ENCODE results near the gene TRIM49C. TPM values are rescaled to one million over a fixed set of nuclear protein-coding genes. Genes with fewer than 3 reads are reported as not detected.
"Not testable (repeated sequence)": the region's sequence is repeated elsewhere in the genome, so short reads cannot be mapped to it uniquely, and the experiment has no call there.

TRIM49C gene
- total RNA-seq: not detected

GRCh38 chr11:90030806-90031205, at the start of gene TRIM49C:
Gene TRIM49C (plus strand): TSS chr11:90031106. CDS start chr11:90035212, 4,106 bp downstream.
- H3K4me3 ChIP-seq; intact Hi-C loops (cut with DNase I); DNase-seq (ENCODE audit: extremely low spot score in 2 of 2): not testable (repeated sequence)

GRCh38 chr11:90024184-90024583, 6.7 kb upstream of the TRIM49C start:
- DNase-seq (ENCODE audit: extremely low spot score in 2 of 2); H3K9me3 ChIP-seq; H3K4me3 ChIP-seq; H3K27me3 ChIP-seq; H3K27ac ChIP-seq; H3K4me1 ChIP-seq; intact Hi-C loops (cut with DNase I); H3K36me3 ChIP-seq: not testable (repeated sequence)

More at GRCh38 chr11:90030806-90031205, at the start of gene TRIM49C:
- H3K27ac ChIP-seq, H3K4me1 ChIP-seq, H3K36me3 ChIP-seq, H3K9me3 ChIP-seq, H3K27me3 ChIP-seq: not testable (repeated sequence)

- H3K27me3 ChIP-seq; intact Hi-C loops (cut with DNase I); DNase-seq (ENCODE audit: extremely low spot score in 2 of 2); H3K36me3 ChIP-seq; H3K27ac ChIP-seq; H3K4me3 ChIP-seq; H3K4me1 ChIP-seq; H3K9me3 ChIP-seq: not testable (repeated sequence)
Observed at GRCh38 chr11:90051591-90052209, 20.8 kb downstream of the TRIM49C start.

- H3K4me3 ChIP-seq; H3K27me3 ChIP-seq; H3K27ac ChIP-seq; intact Hi-C loops (cut with DNase I); DNase-seq (ENCODE audit: extremely low spot score in 2 of 2); H3K9me3 ChIP-seq; H3K36me3 ChIP-seq; H3K4me1 ChIP-seq: not testable (repeated sequence)
Observed at GRCh38 chr11:90052311-90052710, 21.4 kb downstream of the TRIM49C start.

GRCh38 chr11:90053545-90053944, 22.6 kb downstream of the TRIM49C start:
- H3K9me3 ChIP-seq; H3K4me3 ChIP-seq; intact Hi-C loops (cut with DNase I); H3K27ac ChIP-seq; H3K4me1 ChIP-seq; H3K36me3 ChIP-seq; H3K27me3 ChIP-seq; DNase-seq (ENCODE audit: extremely low spot score in 2 of 2): not testable (repeated sequence)

DNA sequence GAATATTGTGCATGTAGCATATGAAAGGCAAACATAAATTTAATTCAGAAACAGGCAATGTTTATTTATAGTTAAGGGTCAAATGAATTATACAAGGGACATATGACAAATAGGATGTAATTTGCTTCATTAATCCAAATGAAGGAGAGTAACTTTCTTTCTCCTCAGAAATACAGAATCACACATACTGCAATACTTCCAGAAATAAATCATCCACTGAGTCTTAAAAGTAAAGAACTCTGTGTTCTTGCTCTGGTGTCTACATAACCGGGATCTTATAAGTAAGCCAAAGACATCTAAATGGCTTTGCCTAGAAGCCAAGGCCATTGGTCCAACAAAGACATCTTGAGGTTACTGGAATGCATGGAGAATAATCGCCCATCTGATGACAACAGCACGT, 54.7 kb downstream of the TRIM49C start, which contains the start of gene UBTFL1:
UBTFL1 (plus strand) TSS at position 301 of the 400 bp plus-strand sequence; CDS start at position 301, 0 bp downstream.
- intact Hi-C loops (cut with DNase I); DNase-seq (ENCODE audit: extremely low spot score in 2 of 2): not testable (repeated sequence)

DNA sequence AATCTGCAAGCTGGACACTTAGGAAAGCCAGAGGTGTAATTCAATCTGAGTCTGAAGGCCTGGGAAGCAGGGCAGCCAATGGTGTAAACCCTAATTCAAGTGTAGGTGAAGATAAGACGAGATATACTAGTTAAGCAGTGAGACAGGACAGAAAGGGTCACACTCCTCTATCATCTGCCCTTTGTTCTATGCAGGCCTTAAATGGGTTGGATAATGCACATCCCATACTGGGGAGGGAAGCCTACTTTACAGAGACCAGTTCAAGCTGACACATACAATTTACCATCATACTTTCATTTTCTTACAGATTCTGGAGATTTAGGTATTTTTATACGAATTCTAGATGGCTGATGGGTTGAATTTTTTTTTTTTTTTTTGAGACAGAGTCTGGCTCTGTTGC, 57.8 kb downstream of the TRIM49C start:
- H3K4me1 ChIP-seq; H3K27ac ChIP-seq; H3K4me3 ChIP-seq; H3K27me3 ChIP-seq; H3K9me3 ChIP-seq; intact Hi-C loops (cut with DNase I); DNase-seq (ENCODE audit: extremely low spot score in 2 of 2); H3K36me3 ChIP-seq: not testable (repeated sequence)

More for the DNA sequence above, 54.7 kb downstream of the TRIM49C start, which contains the start of gene UBTFL1:
- H3K9me3 ChIP-seq, H3K27me3 ChIP-seq, H3K27ac ChIP-seq, H3K4me1 ChIP-seq, H3K4me3 ChIP-seq, H3K36me3 ChIP-seq: not testable (repeated sequence)

Small RNA genes lying within 50 kb of the gene (small RNA-seq; reads per million reads assigned to genes)
- gene AP000827.1: not detected

Other genes starting within 250 kb of the TRIM49C start
- gene TRIM49, start 222.5 kb upstream of the TRIM49C start, total RNA-seq: not detected
- gene TRIM64B, start 152.6 kb upstream of the TRIM49C start, total RNA-seq: not detected
- not detected for gene TRIM49D1, start 108.9 kb upstream of the TRIM49C start, total RNA-seq
- gene TRIM49D2, start 107.0 kb upstream of the TRIM49C start, total RNA-seq: not detected
- not detected for gene TRIM64, start 65.1 kb upstream of the TRIM49C start, total RNA-seq
- gene UBTFL1, start 54.8 kb downstream of the TRIM49C start, total RNA-seq: not detected
- 0.98 TPM for gene NAALAD2, start 103.6 kb downstream of the TRIM49C start, total RNA-seq
- gene CHORDC1, start 191.9 kb downstream of the TRIM49C start, total RNA-seq: 65.6 TPM